Right atrium auricular region (tissue), 2 donors: Measurements from ENCODE around the gene CHGA. TPM values are rescaled to one million over a fixed set of nuclear protein-coding genes. Genes with fewer than 3 reads are reported as not detected.

Experiments used
- DNase-seq: peaks from one replicate; pipeline ENCODE4 v3.0.0-alpha.2; 2019; ENCODE audit warnings: low spot score
- H3K27ac ChIP-seq, 2 donors: fragments of 200-600 bp; sonication (generic); 1 replicate in 1 of 2; 2 replicates in 1 of 2; pipeline ENCODE4 v1.5.1; 2016 to 2019
- H3K27me3 ChIP-seq, 2 donors: fragments of 200-600 bp; sonication (generic); one replicate each; pipeline versions ENCODE4 v1.5.1 to v1.6.0; 2017 to 2019
- H3K36me3 ChIP-seq: fragments of 200-600 bp; sonication (generic); one replicate; pipeline ENCODE4 v1.5.1; 2016
- H3K4me1 ChIP-seq, 2 donors: fragments of 200-600 bp; sonication (generic); one replicate each; pipeline versions ENCODE4 v1.5.1 to v1.6.0; 2017 to 2019
- H3K4me3 ChIP-seq, 2 donors: fragments of 200-600 bp; sonication (generic); 1 replicate in 1 of 2; 2 replicates in 1 of 2; pipeline ENCODE4 v1.5.1; 2017 to 2019; ENCODE audit warnings: mild to moderate bottlenecking in 1 of 2, moderate library complexity in 1 of 2
- H3K9me3 ChIP-seq, 2 donors: fragments of 200-600 bp; sonication (generic); one replicate each; pipeline ENCODE4 v1.5.1; 2019
- total RNA-seq, 2 donors: library from RNA; depleted of rRNA; stranded (reverse); fragments of >200 nt; gene quantifications; one replicate each; pipeline ENCODE4 v1.1.0, GENCODE V29; 2016
- TF ChIP-seq, protein P1 (sequence below), 2 donors: fragments of 200-600 bp; sonication (generic); IDR thresholded peaks; one replicate each; pipeline ENCODE4 v1.5.1; 2019; ENCODE audit warnings: antibody characterized with exemption in 2 of 2

Gene CHGA
- total RNA-seq, 2 donors from 2014 or later, result not detected

DNA sequence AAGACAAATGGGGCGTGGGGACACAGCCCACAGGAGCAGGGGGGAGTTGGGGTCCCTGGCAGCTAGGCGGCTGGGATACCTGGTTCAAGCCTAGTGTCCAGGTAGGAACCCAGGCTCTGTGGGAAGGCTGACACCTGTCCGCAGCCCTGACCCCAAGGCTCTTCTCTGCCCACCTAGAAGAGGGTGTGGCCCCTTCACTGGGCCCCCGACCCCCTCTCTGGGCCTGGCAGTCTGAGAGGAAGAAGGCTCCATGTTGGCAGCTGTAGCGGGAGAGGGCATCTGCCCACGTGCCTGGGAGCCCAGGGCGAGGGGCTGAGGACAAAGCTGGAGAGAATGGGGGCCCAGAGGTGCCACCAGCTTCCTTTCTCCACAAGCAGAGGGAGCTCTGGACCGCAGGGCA is 10.5 kb downstream of the CHGA start:
- Histone ChIP-seq H3K27ac (no peak overlapping the region), H3K36me3 (peaks cover 11% of the 10 kb centered on the region), H3K4me3 (no peak overlapping the region), H3K4me1 (no peaks in the 10 kb centered on the region), H3K9me3 (no peaks in the 10 kb centered on the region), H3K27me3 (no peaks in the 10 kb centered on the region)
- TF ChIP-seq, protein P1, sequence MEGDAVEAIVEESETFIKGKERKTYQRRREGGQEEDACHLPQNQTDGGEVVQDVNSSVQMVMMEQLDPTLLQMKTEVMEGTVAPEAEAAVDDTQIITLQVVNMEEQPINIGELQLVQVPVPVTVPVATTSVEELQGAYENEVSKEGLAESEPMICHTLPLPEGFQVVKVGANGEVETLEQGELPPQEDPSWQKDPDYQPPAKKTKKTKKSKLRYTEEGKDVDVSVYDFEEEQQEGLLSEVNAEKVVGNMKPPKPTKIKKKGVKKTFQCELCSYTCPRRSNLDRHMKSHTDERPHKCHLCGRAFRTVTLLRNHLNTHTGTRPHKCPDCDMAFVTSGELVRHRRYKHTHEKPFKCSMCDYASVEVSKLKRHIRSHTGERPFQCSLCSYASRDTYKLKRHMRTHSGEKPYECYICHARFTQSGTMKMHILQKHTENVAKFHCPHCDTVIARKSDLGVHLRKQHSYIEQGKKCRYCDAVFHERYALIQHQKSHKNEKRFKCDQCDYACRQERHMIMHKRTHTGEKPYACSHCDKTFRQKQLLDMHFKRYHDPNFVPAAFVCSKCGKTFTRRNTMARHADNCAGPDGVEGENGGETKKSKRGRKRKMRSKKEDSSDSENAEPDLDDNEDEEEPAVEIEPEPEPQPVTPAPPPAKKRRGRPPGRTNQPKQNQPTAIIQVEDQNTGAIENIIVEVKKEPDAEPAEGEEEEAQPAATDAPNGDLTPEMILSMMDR (IDR thresholded peaks at IDR 0.05), result no peak
- DNase-seq, result no peak

DNA sequence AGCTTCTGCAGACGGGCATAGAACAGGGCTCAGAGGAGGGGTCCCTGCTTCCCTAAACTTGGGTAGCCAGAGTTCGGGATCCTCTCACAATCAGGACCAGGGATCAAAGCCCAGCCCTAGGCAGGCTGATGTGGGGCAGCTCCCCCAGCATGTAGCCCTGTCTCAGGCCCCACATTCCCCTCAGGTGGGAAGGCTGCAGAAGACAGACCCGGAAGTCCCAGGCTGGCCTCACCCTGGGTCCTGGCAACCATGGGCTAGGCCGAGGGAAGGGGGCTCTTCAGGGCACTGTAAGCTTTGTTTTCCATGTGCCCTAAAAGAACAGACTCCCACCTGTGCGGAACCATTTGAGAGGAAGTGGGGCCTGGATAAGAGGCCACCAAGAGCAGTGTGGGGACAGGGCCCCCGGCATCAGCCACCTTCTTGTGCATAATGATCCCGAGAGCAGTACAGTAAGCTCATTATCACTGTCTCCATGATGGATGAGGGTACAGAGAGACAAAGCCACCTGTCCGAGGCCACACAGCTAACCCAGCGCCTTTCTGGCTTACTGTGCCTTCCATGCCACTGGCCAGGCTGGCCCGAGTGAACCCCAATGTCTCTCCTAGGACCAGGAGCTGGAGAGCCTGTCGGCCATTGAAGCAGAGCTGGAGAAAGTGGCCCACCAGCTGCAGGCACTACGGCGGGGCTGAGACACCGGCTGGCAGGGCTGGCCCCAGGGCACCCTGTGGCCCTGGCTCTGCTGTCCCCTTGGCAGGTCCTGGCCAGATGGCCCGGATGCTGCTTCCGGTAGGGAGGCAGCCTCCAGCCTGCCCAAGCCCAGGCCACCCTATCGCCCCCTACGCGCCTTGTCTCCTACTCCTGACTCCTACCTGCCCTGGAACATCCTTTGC is 11.5 kb downstream of the CHGA start:
- H3K27me3 ChIP-seq, result no peaks in the 10 kb centered on the region
- H3K27ac ChIP-seq, result no peak overlapping the region
- DNase-seq, result no peak
- H3K36me3 ChIP-seq, result peaks cover 11% of the 10 kb centered on the region
- H3K4me1 ChIP-seq, result no peaks in the 10 kb centered on the region
- H3K4me3 ChIP-seq, result no peak overlapping the region
- no peaks in the 10 kb centered on the region for H3K9me3 ChIP-seq
- TF ChIP-seq, protein P1 (IDR thresholded peaks at IDR 0.05), result no peak

GRCh38 chr14:92935446-92935845 is 12.5 kb downstream of the CHGA start:
- Histone ChIP-seq H3K4me3 (no peak overlapping the region), H3K9me3 (no peaks in the 10 kb centered on the region), H3K27me3 (no peaks in the 10 kb centered on the region), H3K27ac (no peak overlapping the region), H3K36me3 (peaks cover 11% of the 10 kb centered on the region), H3K4me1 (no peaks in the 10 kb centered on the region)
- no peak for DNase-seq
- TF ChIP-seq, protein P1 (IDR thresholded peaks at IDR 0.05), result no peak

- Histone ChIP-seq H3K36me3 (peaks cover 11% of the 10 kb centered on the region), H3K9me3 (no peaks in the 10 kb centered on the region), H3K27me3 (no peaks in the 10 kb centered on the region), H3K27ac (no peak overlapping the region), H3K4me3 (no peak overlapping the region), H3K4me1 (no peaks in the 10 kb centered on the region)
- TF ChIP-seq, protein P1 (IDR thresholded peaks at IDR 0.05), result no peak
- DNase-seq, result no peak
These were observed 13.1 kb downstream of the CHGA start for GRCh38 chr14:92936085-92936484.

GRCh38 chr14:92937051-92937937 is 14.3 kb downstream of the CHGA start:
- Histone ChIP-seq H3K27me3 (no peaks in the 10 kb centered on the region), H3K36me3 (peaks cover 23% of the 10 kb centered on the region), H3K9me3 (no peaks in the 10 kb centered on the region), H3K4me3 (no peak overlapping the region), H3K4me1 (no peaks in the 10 kb centered on the region), H3K27ac (no peak overlapping the region)
- DNase-seq, result no peak
- TF ChIP-seq, protein P1 (IDR thresholded peaks at IDR 0.05), result no peak
